ENCODE data around the gene OGFR. TPM values are rescaled to one million over a fixed set of nuclear protein-coding genes. Genes with fewer than 3 reads are reported as not detected.

Gene OGFR
- polyA plus RNA-seq, 1 donor (not counting 4 experiments of a cell fraction or from before 2014, with no cell fraction given), result 39.8 TPM

GRCh38 chr20:62778601-62779416 lies 25.8 kb upstream of the OGFR start:
- Histone ChIP-seq H3K4me1 (ENCODE audit: control insufficient read depth, extremely low read depth, insufficient read depth, low read length) (peaks cover 5% of the 10 kb centered on the region), H3K9me3 (ENCODE audit: control insufficient read depth, low read depth, low read length) (no peaks in the 10 kb centered on the region), H3K27me3 (ENCODE audit: control insufficient read depth, extremely low read depth, insufficient read depth, low read length) (no peaks in the 10 kb centered on the region), H3K4me3 (ENCODE audit: control insufficient read depth in 2 of 3, extremely low read depth in 1 of 3, insufficient read depth in 2 of 3, low read depth in 1 of 3, low read length in 3 of 3) (no peak overlapping the region), H3K4me2 (ENCODE audit: control insufficient read depth, extremely low read depth, insufficient read depth, low read depth, low read length) (no peak overlapping the region), H3K9me1 (ENCODE audit: control insufficient read depth, extremely low read depth, insufficient read depth, low read length) (no peaks in the 10 kb centered on the region), H3K36me3 (ENCODE audit: control insufficient read depth in 2 of 2, extremely low read depth in 1 of 2, insufficient read depth in 2 of 2, low read length in 2 of 2) (no peaks in the 10 kb centered on the region), H4K20me1 (ENCODE audit: control insufficient read depth, extremely low read depth, insufficient read depth, low read length) (no peaks in the 10 kb centered on the region), H3K9ac (ENCODE audit: control insufficient read depth, extremely low read depth, insufficient read depth, low read length) (no peak overlapping the region), H3K27ac (ENCODE audit: control insufficient read depth, insufficient read depth, low read length) (no peak overlapping the region), H2AFZ (ENCODE audit: control insufficient read depth, low read length) (no peak overlapping the region), H3K79me2 (ENCODE audit: control insufficient read depth, insufficient read depth, low read length) (no peaks in the 10 kb centered on the region)
- FAIRE-seq (no peak), DNase-seq (ENCODE audit: low read depth, low spot score) (no peak)
- dilution Hi-C loops (cut with MboI; ENCODE audit: extremely low pct_ligation_motif_present, low sequenced_read_pairs), result no loop called here
- TF ChIP-seq CTCF (optimal IDR thresholded peaks at IDR 0.05 in 1 of 3, IDR thresholded peaks at IDR 0.05 in 1 of 3, conservative IDR thresholded peaks at IDR 0.05 in 1 of 3; ENCODE audit: extremely low read depth in 1 of 3, insufficient read depth in 2 of 3, low read length in 3 of 3) (no peak), EZH2 (IDR thresholded peaks at IDR 0.05; ENCODE audit: low read length) (no peak)

- H3K79me2 ChIP-seq (ENCODE audit: control insufficient read depth, insufficient read depth, low read length), result no peaks in the 10 kb centered on the region
- FAIRE-seq (no peak), DNase-seq (ENCODE audit: low read depth, low spot score) (no peak)
- TF ChIP-seq EZH2 (IDR thresholded peaks at IDR 0.05; ENCODE audit: low read length) (no peak), CTCF (optimal IDR thresholded peaks at IDR 0.05 in 1 of 3, IDR thresholded peaks at IDR 0.05 in 1 of 3, conservative IDR thresholded peaks at IDR 0.05 in 1 of 3; ENCODE audit: extremely low read depth in 1 of 3, insufficient read depth in 2 of 3, low read length in 3 of 3) (no peak)
- no peak overlapping the region for H3K4me3 ChIP-seq (ENCODE audit: control insufficient read depth in 2 of 3, extremely low read depth in 1 of 3, insufficient read depth in 2 of 3, low read depth in 1 of 3, low read length in 3 of 3)
- H3K9me1 ChIP-seq (ENCODE audit: control insufficient read depth, extremely low read depth, insufficient read depth, low read length), result no peaks in the 10 kb centered on the region
- peaks cover 4% of the 10 kb centered on the region for H3K4me1 ChIP-seq (ENCODE audit: control insufficient read depth, extremely low read depth, insufficient read depth, low read length)
- H3K9me3 ChIP-seq (ENCODE audit: control insufficient read depth, low read depth, low read length), result no peaks in the 10 kb centered on the region
- no peaks in the 10 kb centered on the region for H4K20me1 ChIP-seq (ENCODE audit: control insufficient read depth, extremely low read depth, insufficient read depth, low read length)
- dilution Hi-C loops (cut with MboI; ENCODE audit: extremely low pct_ligation_motif_present, low sequenced_read_pairs), result no loop called here
- no peaks in the 10 kb centered on the region for H3K36me3 ChIP-seq (ENCODE audit: control insufficient read depth in 2 of 2, extremely low read depth in 1 of 2, insufficient read depth in 2 of 2, low read length in 2 of 2)
- H3K27ac ChIP-seq (ENCODE audit: control insufficient read depth, insufficient read depth, low read length), result no peak overlapping the region
- H3K4me2 ChIP-seq (ENCODE audit: control insufficient read depth, extremely low read depth, insufficient read depth, low read depth, low read length), result no peak overlapping the region
- no peak overlapping the region for H2AFZ ChIP-seq (ENCODE audit: control insufficient read depth, low read length)
- peaks cover 3% of the 10 kb centered on the region for H3K27me3 ChIP-seq (ENCODE audit: control insufficient read depth, extremely low read depth, insufficient read depth, low read length)
- no peak overlapping the region for H3K9ac ChIP-seq (ENCODE audit: control insufficient read depth, extremely low read depth, insufficient read depth, low read length)
These were observed 25.3 kb upstream of the OGFR start for GRCh38 chr20:62779417-62779685.

All from keratinocyte (primary cell).